WTC11 (cell line): ENCODE data around the gene WLS. TPM values are rescaled to one million over a fixed set of nuclear protein-coding genes. Genes with fewer than 3 reads are reported as not detected.

Source experiments
- ATAC-seq: fragments of 200-7000 bp; cut with Tn5 transposase; 2 replicates; pipeline ENCODE4 v1.10.0; 2021; ENCODE audit warnings: mild to moderate bottlenecking, moderate library complexity
- Bru-seq: library from RNA; stranded (reverse); fragments of 400-500 nt; gene quantifications from one replicate; lab custom pipeline; 2021; lab: Mats Ljungman, UMichigan
- CTCF ChIA-PET: fragments of 300-600 bp; sonication (Branson Sonifier 250); formaldehyde crosslinking; loops from one replicate; lab custom pipeline; 2021; ENCODE audit warnings: antibody characterized with exemption; lab: Charles Lee
- POLR2A ChIA-PET: fragments of 350-600 bp; sonication (Branson Sonifier 250); formaldehyde crosslinking; loops from one replicate; lab custom pipeline; 2021; ENCODE audit warnings: antibody characterized with exemption; lab: Charles Lee
- DNase-seq: peaks from one replicate; pipeline ENCODE4 v3.0.0; 2021; ENCODE audit warnings: low spot score
- H3K27ac Mint-ChIP-seq: 2 replicates; pipeline ENCODE4 v1.8.0; 2021; ENCODE audit warnings: mixed read lengths
- H3K27me3 Mint-ChIP-seq: 2 replicates; pipeline ENCODE4 v1.8.0; 2021; ENCODE audit warnings: low read depth, mild to moderate bottlenecking, moderate library complexity, mixed read lengths
- H3K36me3 Mint-ChIP-seq: 2 replicates; pipeline ENCODE4 v1.8.0; 2021; ENCODE audit warnings: mixed read lengths
- H3K4me1 Mint-ChIP-seq: 2 replicates; pipeline ENCODE4 v1.8.0; 2022; ENCODE audit warnings: mixed read lengths
- H3K4me3 Mint-ChIP-seq: 2 replicates; pipeline ENCODE4 v1.8.0; 2021; ENCODE audit warnings: mild to moderate bottlenecking, moderate library complexity, mixed read lengths
- H3K9me3 Mint-ChIP-seq: 2 replicates; pipeline ENCODE4 v1.8.0; 2021; ENCODE audit warnings: mixed read lengths
- AR ChIP-seq: fragments of 250-450 bp; sonication (Bioruptor Pico); IDR thresholded peaks from 2 replicates; pipeline ENCODE4 v1.9.0; 2021; ENCODE audit warnings: mild to moderate bottlenecking
- ARID4B ChIP-seq: sonication (generic); formaldehyde crosslinking; IDR thresholded peaks from 2 replicates; pipeline ENCODE4 v1.8.0; 2023; ENCODE audit warnings: missing genetic modification reagents, mild to moderate bottlenecking, borderline replicate concordance
- CREM ChIP-seq: sonication (generic); formaldehyde crosslinking; IDR thresholded peaks from 2 replicates; pipeline ENCODE4 v1.8.1; 2022; ENCODE audit warnings: mild to moderate bottlenecking, missing genetic modification reagents, moderate library complexity
- FOXK1 ChIP-seq: sonication (generic); formaldehyde crosslinking; IDR thresholded peaks from 2 replicates; pipeline ENCODE4 v1.8.0; 2022; ENCODE audit warnings: mild to moderate bottlenecking, moderate library complexity, missing genetic modification reagents
- FOXP4 ChIP-seq: sonication (generic); formaldehyde crosslinking; IDR thresholded peaks from 2 replicates; pipeline ENCODE4 v1.8.0; 2022; ENCODE audit warnings: mild to moderate bottlenecking, missing genetic modification reagents
- IRF1 ChIP-seq: sonication (generic); formaldehyde crosslinking; IDR thresholded peaks from 2 replicates; pipeline ENCODE4 v1.8.0; 2023; ENCODE audit warnings: missing genetic modification reagents
- JUN ChIP-seq: sonication (generic); formaldehyde crosslinking; IDR thresholded peaks from 2 replicates; pipeline ENCODE4 v1.8.0; 2023; ENCODE audit warnings: mild to moderate bottlenecking, missing genetic modification reagents
- KAT7 ChIP-seq: sonication (generic); formaldehyde crosslinking; IDR thresholded peaks from 2 replicates; pipeline ENCODE4 v1.8.1; 2023; ENCODE audit warnings: missing genetic modification reagents, mild to moderate bottlenecking, borderline replicate concordance
- MYBL2 ChIP-seq: sonication (generic); formaldehyde crosslinking; IDR thresholded peaks from 2 replicates; pipeline ENCODE4 v1.8.1; 2023; ENCODE audit warnings: mild to moderate bottlenecking, moderate library complexity, missing genetic modification reagents
- NR2C2 ChIP-seq: sonication (generic); formaldehyde crosslinking; IDR thresholded peaks from 2 replicates; pipeline ENCODE4 v1.8.0; 2022; ENCODE audit warnings: mild to moderate bottlenecking, missing genetic modification reagents
- PRDM15 ChIP-seq: sonication (generic); formaldehyde crosslinking; IDR thresholded peaks from 2 replicates; pipeline ENCODE4 v1.8.0; 2022; ENCODE audit warnings: missing genetic modification reagents
- SMAD3 ChIP-seq: sonication (generic); formaldehyde crosslinking; IDR thresholded peaks from 2 replicates; pipeline ENCODE4 v1.8.0; 2022; ENCODE audit warnings: missing genetic modification reagents, mild to moderate bottlenecking, borderline replicate concordance
- USF1 ChIP-seq: sonication (generic); formaldehyde crosslinking; IDR thresholded peaks from 2 replicates; pipeline ENCODE4 v1.8.0; 2022; ENCODE audit warnings: mild to moderate bottlenecking, missing genetic modification reagents
- USF2 ChIP-seq: sonication (generic); formaldehyde crosslinking; IDR thresholded peaks from 2 replicates; pipeline ENCODE4 v1.8.1; 2023; ENCODE audit warnings: mild to moderate bottlenecking, missing genetic modification reagents, moderate library complexity
- ZMAT4 ChIP-seq: fragments of 250-450 bp; sonication (Bioruptor Pico); IDR thresholded peaks from 2 replicates; pipeline ENCODE4 v1.9.0; 2021; ENCODE audit warnings: mild to moderate bottlenecking
- long read RNA-seq, 3 experiments: library from RNA in 1 of 3; library from capped mRNA in 1 of 3; library from polyadenylated mRNA in 1 of 3; unstranded in 2 of 3; stranded (forward) in 1 of 3; transcript quantifications; one replicate each; pipeline ENCODE4 v2.0.0, GENCODE V29; 2021
- total RNA-seq: library from RNA; stranded (reverse); gene quantifications from 3 replicates; pipeline ENCODE4 v1.2.3, GENCODE V29; 2021

WLS gene
- total RNA-seq (4.5 to 5.7 TPM (median 5.3 TPM) in 3 replicates), Bru-seq, nascent RNA (percentile 33 among the genes with signal in this experiment)
- long read RNA-seq, experiment 1, transcript WLS-201 (12 exons, 2,748 nt), result major isoform, 9 of 11 reads
- long read RNA-seq, experiment 1, partial matches to known transcripts, result 1 of 11 reads
- long read RNA-seq, experiment 1, other reads (novel, unspliced or antisense), result 1 of 11 reads
- long read RNA-seq, experiment 2, partial matches to known transcripts, result 0 of 7 reads
- long read RNA-seq, experiment 2, other reads (novel, unspliced or antisense), result 4 of 7 reads
- long read RNA-seq, experiment 3, result 0 reads

GRCh38 chr1:68232289-68233148, at the start of gene WLS:
TSS of gene WLS (minus strand) at chr1:68232523. CDS start at chr1:68232299, 224 bp downstream.
- ATAC-seq (peak; percentile 76), DNase-seq (peak; percentile 79)
- Mint-ChIP-seq H3K36me3 (no peaks in the 10 kb centered on the region), H3K27ac (no peak within 1 kb of the TSS), H3K9me3 (no peaks in the 10 kb centered on the region), H3K4me1 (peaks cover 29% of the 10 kb centered on the region), H3K27me3 (peaks cover 98% of the 10 kb centered on the region), H3K4me3 (peak within 1 kb of the TSS; percentile 82)
- ChIA-PET CTCF (interaction anchor here (0.7 to 2.5 kb wide), 9 partner anchors 10 to 113 kb away, joined by 3 to 20 read pairs (median 7); no protein-coding TSS in a partner anchor), POLR2A (interaction anchor here (0.7 kb wide), 1 partner anchor 59 kb away, joined by 3 read pairs; no protein-coding TSS in a partner anchor)
- TF ChIP-seq USF1 (CRISPR knock-in tag), result peak; percentile 88
- TF ChIP-seq USF2, result peak; percentile 89
- no peak for TF ChIP-seq AR (CRISPR knock-in tag)
- no peak for TF ChIP-seq IRF1
- TF ChIP-seq NR2C2, result no peak
- TF ChIP-seq FOXP4, result no peak
- TF ChIP-seq KAT7 (CRISPR knock-in tag), result peak; percentile 53; the same call in 1 of the 2 replicates
- peak; percentile 68; the same call in 1 of the 2 replicates for TF ChIP-seq PRDM15 (CRISPR knock-in tag)

GRCh38 chr1:68280286-68280685, 48.0 kb upstream of the WLS start:
- H3K27ac Mint-ChIP-seq, result no peak overlapping the region
- ATAC-seq (no peak), DNase-seq (no peak)
- H3K9me3 Mint-ChIP-seq, result peaks cover 9% of the 10 kb centered on the region
- no peak overlapping the region for H3K4me3 Mint-ChIP-seq
- peaks cover 28% of the 10 kb centered on the region for H3K4me1 Mint-ChIP-seq
- ChIA-PET CTCF (no interaction called here), POLR2A (no interaction called here)
- no peaks in the 10 kb centered on the region for H3K36me3 Mint-ChIP-seq
- H3K27me3 Mint-ChIP-seq, result peaks cover 74% of the 10 kb centered on the region
- TF ChIP-seq SMAD3 (no peak), JUN (CRISPR knock-in tag) (no peak), CREM (CRISPR knock-in tag) (no peak), ZMAT4 (CRISPR knock-in tag) (no peak), ARID4B (no peak), FOXK1 (CRISPR knock-in tag) (no peak), MYBL2 (CRISPR knock-in tag) (no peak)
